ENCODE measurements around the gene CDRT4. TPM values are rescaled to one million over a fixed set of nuclear protein-coding genes. Genes with fewer than 3 reads are reported as not detected.

CDRT4 gene
- total RNA-seq, 1 experiment from 2014 or later = 1.7 TPM

Other genes starting within 250 kb of the CDRT4 start
- 8.7 and 13.6 TPM in 2 replicates for gene PMP22, start 202.3 kb downstream of the CDRT4 start, total RNA-seq (2014; rRNA removed; shearing (Covaris generic); ENCODE audit: low replicate concordance)
- gene TEKT3, start 126.0 kb downstream of the CDRT4 start, total RNA-seq (2014; rRNA removed; shearing (Covaris generic); ENCODE audit: low replicate concordance) = 0.64 TPM in 1 of 2 replicates, not detected in the other
- 9.2 and 14.7 TPM in 2 replicates for gene TVP23C, start 95.9 kb upstream of the CDRT4 start, total RNA-seq (2014; rRNA removed; shearing (Covaris generic); ENCODE audit: low replicate concordance)
- 5.7 and 5.8 TPM in 2 replicates for gene FBXW10B, start 152.1 kb upstream of the CDRT4 start, total RNA-seq (2014; rRNA removed; shearing (Covaris generic); ENCODE audit: low replicate concordance)
- gene TRIM16, start 216.7 kb upstream of the CDRT4 start, total RNA-seq (2014; rRNA removed; shearing (Covaris generic); ENCODE audit: low replicate concordance) = 279 and 345 TPM in 2 replicates
- gene ZNF286A, start 232.1 kb upstream of the CDRT4 start, total RNA-seq (2014; rRNA removed; shearing (Covaris generic); ENCODE audit: low replicate concordance) = 11.7 and 19.2 TPM in 2 replicates

Data from Caki2 (cell line).